ENCODE results near the gene SETBP1.
"Not testable (repeated sequence)": the region's sequence is repeated elsewhere in the genome, so short reads cannot be mapped to it uniquely, and the experiment has no call there.

Gene SETBP1

GRCh38 chr18:44708451-44709083 is 27.9 kb downstream of the SETBP1 start:
- DNase-seq: no peak

- DNase-seq: no peak
These were observed 28.8 kb downstream of the SETBP1 start for GRCh38 chr18:44709307-44710126.

- no peak for DNase-seq
These were observed 30.2 kb downstream of the SETBP1 start for GRCh38 chr18:44710931-44711330.

- DNase-seq: no peak
These were observed 31.3 kb downstream of the SETBP1 start for GRCh38 chr18:44712025-44712424.

- DNase-seq: no peak
These were observed 32.7 kb downstream of the SETBP1 start for GRCh38 chr18:44713435-44713834.

- DNase-seq: no peak
These were observed 33.7 kb downstream of the SETBP1 start for GRCh38 chr18:44714376-44714775.

GRCh38 chr18:44715245-44715644 is 34.6 kb downstream of the SETBP1 start:
- DNase-seq: no peak

- DNase-seq: no peak
These were observed 35.2 kb downstream of the SETBP1 start for GRCh38 chr18:44715842-44716241.

- DNase-seq: no peak
These were observed 36.0 kb downstream of the SETBP1 start for GRCh38 chr18:44716697-44717163.

GRCh38 chr18:44719519-44720060 is 38.9 kb downstream of the SETBP1 start:
- DNase-seq: no peak

GRCh38 chr18:44721748-44722147 is 41.1 kb downstream of the SETBP1 start:
- not testable (repeated sequence) for DNase-seq

GRCh38 chr18:44723411-44723810 is 42.7 kb downstream of the SETBP1 start:
- DNase-seq: no peak

- no peak for DNase-seq
These were observed 43.6 kb downstream of the SETBP1 start for GRCh38 chr18:44724105-44724778.

- DNase-seq: peak; percentile 55
These were observed 44.8 kb downstream of the SETBP1 start for GRCh38 chr18:44725300-44726058.

GRCh38 chr18:44726059-44726421 is 45.4 kb downstream of the SETBP1 start:
- DNase-seq: no peak

- no peak for DNase-seq
These were observed 46.6 kb downstream of the SETBP1 start for GRCh38 chr18:44727291-44727690.

- DNase-seq: no peak
These were observed 49.0 kb downstream of the SETBP1 start for GRCh38 chr18:44729631-44730101.

- no peak for DNase-seq
These were observed 50.3 kb downstream of the SETBP1 start for GRCh38 chr18:44730803-44731529.

GRCh38 chr18:44731530-44732237 is 51.0 kb downstream of the SETBP1 start:
- DNase-seq: no peak

GRCh38 chr18:44732238-44732563 is 51.5 kb downstream of the SETBP1 start:
- no peak for DNase-seq

GRCh38 chr18:44732599-44732998 is 51.9 kb downstream of the SETBP1 start:
- DNase-seq: no peak
